ENCODE measurements around the gene LVRN.

Gene LVRN

GRCh38 chr5:115963566-115963965, 1.3 kb downstream of the LVRN start:
- H3K27ac Mint-ChIP-seq (ENCODE audit: low read depth) = no peak overlapping the region
- H3K4me3 Mint-ChIP-seq = no peak overlapping the region
- peaks cover 55% of the 10 kb centered on the region for H3K27me3 Mint-ChIP-seq
- no peak for DNase-seq (ENCODE audit: low spot score in 2 of 2)
- H3K4me1 Mint-ChIP-seq = no peaks in the 10 kb centered on the region
- H3K36me3 Mint-ChIP-seq (ENCODE audit: insufficient read depth) = no peaks in the 10 kb centered on the region
- ATAC-seq (replicated peaks; ENCODE audit: extremely low read depth, poor library complexity, severe bottlenecking) = no peak
- H3K9me3 Mint-ChIP-seq = no peaks in the 10 kb centered on the region

GRCh38 chr5:115968770-115969169, 6.5 kb downstream of the LVRN start:
- no peaks in the 10 kb centered on the region for H3K4me1 Mint-ChIP-seq
- H3K9me3 Mint-ChIP-seq = no peaks in the 10 kb centered on the region
- no peak for DNase-seq (ENCODE audit: low spot score in 2 of 2)
- H3K27ac Mint-ChIP-seq (ENCODE audit: low read depth) = no peak overlapping the region
- no peak for ATAC-seq (replicated peaks; ENCODE audit: extremely low read depth, poor library complexity, severe bottlenecking)
- no peak overlapping the region for H3K4me3 Mint-ChIP-seq
- H3K36me3 Mint-ChIP-seq (ENCODE audit: insufficient read depth) = no peaks in the 10 kb centered on the region
- H3K27me3 Mint-ChIP-seq = peaks cover 46% of the 10 kb centered on the region

- Mint-ChIP-seq H3K27ac (ENCODE audit: low read depth) (no peak overlapping the region), H3K4me3 (peak overlapping the region; percentile 31), H3K9me3 (no peaks in the 10 kb centered on the region), H3K4me1 (no peaks in the 10 kb centered on the region), H3K36me3 (ENCODE audit: insufficient read depth) (no peaks in the 10 kb centered on the region), H3K27me3 (peaks cover 70% of the 10 kb centered on the region)
- no peak for ATAC-seq (replicated peaks; ENCODE audit: extremely low read depth, poor library complexity, severe bottlenecking)
- DNase-seq (ENCODE audit: low spot score in 2 of 2) = no peak
Measured at GRCh38 chr5:115977096-115977495, 14.8 kb downstream of the LVRN start.

- Mint-ChIP-seq H3K27ac (ENCODE audit: low read depth) (no peak overlapping the region), H3K27me3 (peaks cover 77% of the 10 kb centered on the region), H3K9me3 (no peaks in the 10 kb centered on the region), H3K36me3 (ENCODE audit: insufficient read depth) (no peaks in the 10 kb centered on the region), H3K4me3 (no peak overlapping the region), H3K4me1 (no peaks in the 10 kb centered on the region)
- ATAC-seq (replicated peaks; ENCODE audit: extremely low read depth, poor library complexity, severe bottlenecking) (no peak), DNase-seq (ENCODE audit: low spot score in 2 of 2) (no peak)
Measured at GRCh38 chr5:115977988-115978387, 15.7 kb downstream of the LVRN start.

- Mint-ChIP-seq H3K27me3 (peaks cover 77% of the 10 kb centered on the region), H3K9me3 (no peaks in the 10 kb centered on the region), H3K36me3 (ENCODE audit: insufficient read depth) (no peaks in the 10 kb centered on the region), H3K27ac (ENCODE audit: low read depth) (no peak overlapping the region), H3K4me3 (no peak overlapping the region), H3K4me1 (no peaks in the 10 kb centered on the region)
- ATAC-seq (replicated peaks; ENCODE audit: extremely low read depth, poor library complexity, severe bottlenecking) (no peak), DNase-seq (ENCODE audit: low spot score in 2 of 2) (no peak)
Measured at GRCh38 chr5:115978779-115979178, 16.5 kb downstream of the LVRN start.

- DNase-seq (ENCODE audit: low spot score in 2 of 2) (no peak), ATAC-seq (replicated peaks; ENCODE audit: extremely low read depth, poor library complexity, severe bottlenecking) (no peak)
- Mint-ChIP-seq H3K36me3 (ENCODE audit: insufficient read depth) (no peaks in the 10 kb centered on the region), H3K9me3 (no peaks in the 10 kb centered on the region), H3K27me3 (peaks cover 74% of the 10 kb centered on the region), H3K4me3 (no peak overlapping the region), H3K27ac (ENCODE audit: low read depth) (no peak overlapping the region), H3K4me1 (no peaks in the 10 kb centered on the region)
Measured at GRCh38 chr5:115979201-115980041, 17.1 kb downstream of the LVRN start.

- Mint-ChIP-seq H3K36me3 (ENCODE audit: insufficient read depth) (no peaks in the 10 kb centered on the region), H3K4me1 (no peaks in the 10 kb centered on the region), H3K9me3 (no peaks in the 10 kb centered on the region)
Measured at GRCh38 chr5:115983519-115983918, 21.2 kb downstream of the LVRN start.

GRCh38 chr5:115985802-115986757, 23.8 kb downstream of the LVRN start:
- Mint-ChIP-seq H3K36me3 (ENCODE audit: insufficient read depth) (no peaks in the 10 kb centered on the region), H3K4me3 (no peak overlapping the region), H3K9me3 (no peaks in the 10 kb centered on the region), H3K27me3 (peaks cover 22% of the 10 kb centered on the region), H3K27ac (ENCODE audit: low read depth) (no peak overlapping the region), H3K4me1 (no peaks in the 10 kb centered on the region)
- DNase-seq (ENCODE audit: low spot score in 2 of 2) (no peak), ATAC-seq (replicated peaks; ENCODE audit: extremely low read depth, poor library complexity, severe bottlenecking) (no peak)

More at GRCh38 chr5:115983519-115983918, 21.2 kb downstream of the LVRN start:
- ATAC-seq (replicated peaks; ENCODE audit: extremely low read depth, poor library complexity, severe bottlenecking) (no peak), DNase-seq (ENCODE audit: low spot score in 2 of 2) (no peak)
- H3K4me3 Mint-ChIP-seq = no peak overlapping the region
- peaks cover 33% of the 10 kb centered on the region for H3K27me3 Mint-ChIP-seq
- no peak overlapping the region for H3K27ac Mint-ChIP-seq (ENCODE audit: low read depth)

GRCh38 chr5:115988002-115988401, 25.7 kb downstream of the LVRN start:
- Mint-ChIP-seq H3K27me3 (peaks cover 12% of the 10 kb centered on the region), H3K4me3 (no peak overlapping the region), H3K4me1 (no peaks in the 10 kb centered on the region), H3K36me3 (ENCODE audit: insufficient read depth) (no peaks in the 10 kb centered on the region), H3K9me3 (no peaks in the 10 kb centered on the region), H3K27ac (ENCODE audit: low read depth) (no peak overlapping the region)
- ATAC-seq (replicated peaks; ENCODE audit: extremely low read depth, poor library complexity, severe bottlenecking) (no peak), DNase-seq (ENCODE audit: low spot score in 2 of 2) (no peak)

GRCh38 chr5:115992848-115993350, 30.6 kb downstream of the LVRN start:
- DNase-seq (ENCODE audit: low spot score in 2 of 2) (no peak), ATAC-seq (replicated peaks; ENCODE audit: extremely low read depth, poor library complexity, severe bottlenecking) (no peak)
- H3K27ac Mint-ChIP-seq (ENCODE audit: low read depth) = no peak overlapping the region
- H3K4me3 Mint-ChIP-seq = no peak overlapping the region
- no peaks in the 10 kb centered on the region for H3K4me1 Mint-ChIP-seq
- no peaks in the 10 kb centered on the region for H3K36me3 Mint-ChIP-seq (ENCODE audit: insufficient read depth)
- peaks cover 33% of the 10 kb centered on the region for H3K27me3 Mint-ChIP-seq
- H3K9me3 Mint-ChIP-seq = no peaks in the 10 kb centered on the region

GRCh38 chr5:115995351-115995750, 33.1 kb downstream of the LVRN start:
- peaks cover 33% of the 10 kb centered on the region for H3K27me3 Mint-ChIP-seq
- no peak for DNase-seq (ENCODE audit: low spot score in 2 of 2)
- no peak for ATAC-seq (replicated peaks; ENCODE audit: extremely low read depth, poor library complexity, severe bottlenecking)
- H3K4me1 Mint-ChIP-seq = no peaks in the 10 kb centered on the region
- H3K4me3 Mint-ChIP-seq = no peak overlapping the region
- no peaks in the 10 kb centered on the region for H3K9me3 Mint-ChIP-seq
- H3K36me3 Mint-ChIP-seq (ENCODE audit: insufficient read depth) = no peaks in the 10 kb centered on the region
- no peak overlapping the region for H3K27ac Mint-ChIP-seq (ENCODE audit: low read depth)

GRCh38 chr5:116002116-116002906, 40.0 kb downstream of the LVRN start:
- no peaks in the 10 kb centered on the region for H3K36me3 Mint-ChIP-seq (ENCODE audit: insufficient read depth)
- no peak for ATAC-seq (replicated peaks; ENCODE audit: extremely low read depth, poor library complexity, severe bottlenecking)

More at GRCh38 chr5:116002116-116002906, 40.0 kb downstream of the LVRN start:
- Mint-ChIP-seq H3K27me3 (no peaks in the 10 kb centered on the region), H3K9me3 (no peaks in the 10 kb centered on the region), H3K27ac (ENCODE audit: low read depth) (no peak overlapping the region), H3K4me3 (no peak overlapping the region), H3K4me1 (no peaks in the 10 kb centered on the region)
- no peak for DNase-seq (ENCODE audit: low spot score in 2 of 2)

Measured in central memory CD8-positive, alpha-beta T cell (primary cell).